Suprapubic skin (tissue), 4 donors: ENCODE results near the gene ALDH1A1. TPM values are rescaled to one million over a fixed set of nuclear protein-coding genes. Genes with fewer than 3 reads are reported as not detected.

Experiments
- DNase-seq, 2 donors: peaks; one replicate each; pipeline ENCODE4 v3.0.0-alpha.2; 2019; ENCODE audit warnings: low spot score in 2 of 2
- H3K27ac ChIP-seq: fragments of 200-600 bp; sonication (generic); one replicate; pipeline ENCODE4 v1.5.1; 2019
- H3K27me3 ChIP-seq: fragments of 200-600 bp; sonication (generic); one replicate; pipeline ENCODE4 v1.5.1; 2019
- H3K36me3 ChIP-seq: fragments of 200-600 bp; sonication (generic); one replicate; pipeline ENCODE4 v1.5.1; 2019
- H3K4me1 ChIP-seq: fragments of 200-600 bp; sonication (generic); one replicate; pipeline ENCODE4 v1.5.1; 2019
- H3K4me3 ChIP-seq: fragments of 200-600 bp; sonication (generic); one replicate; pipeline ENCODE4 v1.5.1; 2019; ENCODE audit warnings: mild to moderate bottlenecking
- H3K9me3 ChIP-seq: fragments of 200-600 bp; sonication (generic); one replicate; pipeline ENCODE4 v1.5.1; 2019
- CTCF ChIP-seq, 2 donors: fragments of 200-600 bp in 1 of 2; fragments of 450-650 bp in 1 of 2; sonication (generic) in 1 of 2; IDR thresholded peaks; one replicate each; pipeline ENCODE4 v1.5.1; 2016 to 2019; ENCODE audit warnings: antibody characterized with exemption in 2 of 2, mild to moderate bottlenecking in 1 of 2, moderate library complexity in 1 of 2
- EP300 ChIP-seq: sonication (generic); formaldehyde crosslinking; IDR thresholded peaks from one replicate; pipeline ENCODE4 v1.6.1; 2017; ENCODE audit warnings: antibody characterized with exemption
- POLR2A ChIP-seq, 2 donors: fragments of 450-650 bp; IDR thresholded peaks; one replicate each; pipeline ENCODE4 v1.6.1; 2017; ENCODE audit warnings: antibody characterized with exemption in 2 of 2, mild to moderate bottlenecking in 2 of 2, moderate library complexity in 2 of 2
- POLR2AphosphoS5 ChIP-seq, 3 donors: sonication (generic); formaldehyde crosslinking; IDR thresholded peaks; one replicate each; pipeline ENCODE4 v1.6.1; 2017; ENCODE audit warnings: antibody characterized with exemption in 3 of 3
- WGBS: methylation state at CpG from one replicate; pipeline ENCODE4 v1.1.5; 2018; 5-methylcytosine and 5-hydroxymethylcytosine counted together
- total RNA-seq, 4 donors: library from RNA; depleted of rRNA; stranded (reverse); fragments of >200 nt; gene quantifications; one replicate each; pipeline ENCODE4 v1.1.0, GENCODE V29; 2016

ALDH1A1 gene
- total RNA-seq, 4 donors from 2014 or later: 7.7 to 19.2 (median 11.2) TPM

GRCh38 chr9:72914750-72915149 is 38.1 kb downstream of the ALDH1A1 start:
- H3K4me3 ChIP-seq: no peak overlapping the region
- DNase-seq: no peak
- 65% methylated on average over 2 of the region's 2 CpGs for WGBS

DNA sequence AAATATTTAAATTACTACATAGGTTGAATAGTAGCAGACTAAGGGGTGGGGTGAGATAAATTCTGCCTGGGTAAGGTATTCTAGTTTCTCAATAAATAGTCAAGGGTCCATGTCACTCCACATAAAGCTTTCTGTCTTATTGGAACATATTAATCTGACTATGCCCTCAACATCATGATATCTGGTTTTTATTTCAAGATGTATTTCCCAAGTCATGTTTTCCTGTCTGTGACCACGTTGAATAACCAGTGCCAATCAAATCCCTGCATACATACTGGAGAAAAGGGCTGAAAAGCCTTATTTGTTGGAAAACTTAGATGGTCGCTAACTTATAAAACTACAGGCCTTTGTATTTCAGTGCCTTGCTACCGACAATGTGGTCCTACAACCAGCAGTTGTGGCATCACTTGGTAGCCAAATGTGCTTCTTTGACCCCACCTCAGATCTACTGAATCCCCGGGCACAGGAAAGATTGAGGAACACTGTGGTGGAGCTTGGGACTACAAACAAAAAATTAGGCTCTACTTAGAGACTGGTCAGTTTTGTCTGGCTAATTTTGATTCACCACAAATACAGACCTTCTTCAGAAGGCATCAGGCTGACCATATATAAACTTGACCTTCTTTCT is 39.4 kb downstream of the ALDH1A1 start:
- WGBS: 85% methylated on average over 4 of the region's 4 CpGs

More at GRCh38 chr9:72914750-72915149, 38.1 kb downstream of the ALDH1A1 start:
- no peak for TF ChIP-seq POLR2A (IDR thresholded peaks at IDR 0.05)
- TF ChIP-seq POLR2AphosphoS5 (IDR thresholded peaks at IDR 0.05): no peak
- TF ChIP-seq CTCF (IDR thresholded peaks at IDR 0.05): no peak
- TF ChIP-seq EP300: no peak
- H3K4me1 ChIP-seq: no peaks in the 10 kb centered on the region
- H3K27ac ChIP-seq: no peak overlapping the region
- H3K9me3 ChIP-seq: no peaks in the 10 kb centered on the region
- no peaks in the 10 kb centered on the region for H3K27me3 ChIP-seq
- H3K36me3 ChIP-seq: peaks cover 3% of the 10 kb centered on the region

GRCh38 chr9:72912476-72913381 is 40.1 kb downstream of the ALDH1A1 start:
- Histone ChIP-seq H3K27ac (peak overlapping the region; percentile 38), H3K36me3 (peaks cover 3% of the 10 kb centered on the region), H3K4me1 (no peaks in the 10 kb centered on the region), H3K9me3 (no peaks in the 10 kb centered on the region), H3K4me3 (no peak overlapping the region), H3K27me3 (no peaks in the 10 kb centered on the region)
- no peak for DNase-seq
- 84% methylated on average over 7 of the region's 7 CpGs for WGBS
- TF ChIP-seq POLR2AphosphoS5 (IDR thresholded peaks at IDR 0.05) (no peak), POLR2A (IDR thresholded peaks at IDR 0.05) (no peak), EP300 (no peak), CTCF (IDR thresholded peaks at IDR 0.05) (no peak)

More for the DNA sequence above, 39.4 kb downstream of the ALDH1A1 start:
- TF ChIP-seq POLR2AphosphoS5 (IDR thresholded peaks at IDR 0.05) (no peak), POLR2A (IDR thresholded peaks at IDR 0.05) (no peak), CTCF (IDR thresholded peaks at IDR 0.05) (no peak), EP300 (no peak)
- H3K4me1 ChIP-seq: no peaks in the 10 kb centered on the region
- peaks cover 3% of the 10 kb centered on the region for H3K36me3 ChIP-seq
- DNase-seq: no peak
- no peaks in the 10 kb centered on the region for H3K27me3 ChIP-seq
- peak overlapping the region; percentile 25 for H3K27ac ChIP-seq
- no peaks in the 10 kb centered on the region for H3K9me3 ChIP-seq
- no peak overlapping the region for H3K4me3 ChIP-seq

DNA sequence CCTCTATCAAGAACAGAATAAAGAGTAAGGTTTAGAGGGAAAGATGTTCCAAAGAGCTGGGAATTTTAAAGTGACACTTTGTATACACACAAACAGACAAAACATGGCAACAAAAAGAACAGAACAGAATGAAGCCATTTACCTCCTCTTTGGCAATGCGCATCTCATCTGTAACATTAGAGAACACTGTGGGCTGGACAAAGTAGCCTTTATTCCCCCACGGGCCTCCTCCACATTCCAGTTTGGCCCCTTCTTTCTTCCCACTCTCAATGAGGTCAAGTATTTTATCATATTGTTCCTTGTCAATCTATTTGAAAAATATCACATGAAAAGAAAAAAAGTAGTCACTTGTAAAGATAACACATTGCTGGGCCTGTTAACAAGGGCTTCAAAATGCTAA is 41.0 kb downstream of the ALDH1A1 start:
- no peak for DNase-seq
- Histone ChIP-seq H3K9me3 (no peaks in the 10 kb centered on the region), H3K36me3 (peaks cover 3% of the 10 kb centered on the region), H3K27me3 (no peaks in the 10 kb centered on the region), H3K27ac (no peak overlapping the region), H3K4me1 (no peaks in the 10 kb centered on the region), H3K4me3 (no peak overlapping the region)
- WGBS: 86% methylated on average over 2 of the region's 2 CpGs
- TF ChIP-seq POLR2AphosphoS5 (IDR thresholded peaks at IDR 0.05): no peak
- TF ChIP-seq CTCF (IDR thresholded peaks at IDR 0.05): no peak
- no peak for TF ChIP-seq POLR2A (IDR thresholded peaks at IDR 0.05)
- TF ChIP-seq EP300: no peak

- H3K27ac ChIP-seq: no peak overlapping the region
These were observed 41.5 kb downstream of the ALDH1A1 start for GRCh38 chr9:72911247-72911775.

More at GRCh38 chr9:72911247-72911775, 41.5 kb downstream of the ALDH1A1 start:
- Histone ChIP-seq H3K4me1 (no peaks in the 10 kb centered on the region), H3K36me3 (peaks cover 3% of the 10 kb centered on the region), H3K9me3 (no peaks in the 10 kb centered on the region), H3K27me3 (no peaks in the 10 kb centered on the region), H3K4me3 (no peak overlapping the region)
- TF ChIP-seq POLR2AphosphoS5 (IDR thresholded peaks at IDR 0.05) (no peak), POLR2A (IDR thresholded peaks at IDR 0.05) (no peak), EP300 (no peak), CTCF (IDR thresholded peaks at IDR 0.05) (no peak)
- no peak for DNase-seq
- 86% methylated on average over 2 of the region's 2 CpGs for WGBS
